HepG2 (cell line): ENCODE results near the gene RBM12. TPM values are rescaled to one million over a fixed set of nuclear protein-coding genes. Genes with fewer than 3 reads are reported as not detected.

Experiments
- ERF ChIP-seq: IDR thresholded peaks from 2 replicates; pipeline ENCODE4 v1.6.1; 2018; ENCODE audit warnings: missing biosample characterization, missing genetic modification reagents
- FLYWCH1 ChIP-seq: sonication (generic); formaldehyde crosslinking; IDR thresholded peaks from 2 replicates; pipeline ENCODE4 v1.8.1; 2023; ENCODE audit warnings: mild to moderate bottlenecking, missing genetic modification reagents
- FOXA3 ChIP-seq: IDR thresholded peaks from 2 replicates; pipeline ENCODE4 v1.6.1; 2016; ENCODE audit warnings: missing genetic modification reagents, missing compliant biosample characterization
- MTA3 ChIP-seq: sonication (generic); formaldehyde crosslinking; IDR thresholded peaks from 2 replicates; pipeline ENCODE4 v1.4.0; 2020; ENCODE audit warnings: missing genetic modification reagents
- NCOA1 ChIP-seq: sonication (generic); formaldehyde crosslinking; IDR thresholded peaks from 2 replicates; pipeline ENCODE4 v1.9.0; 2021; ENCODE audit warnings: missing genetic modification reagents
- NR3C1 ChIP-seq: sonication (generic); formaldehyde crosslinking; IDR thresholded peaks from 2 replicates; pipeline ENCODE4 v1.4.0; 2020; ENCODE audit warnings: missing genetic modification reagents
- PAWR ChIP-seq: sonication (generic); formaldehyde crosslinking; IDR thresholded peaks from 2 replicates; pipeline ENCODE4 v1.4.0; 2020; ENCODE audit warnings: missing genetic modification reagents, mild to moderate bottlenecking, borderline replicate concordance
- PHF5A ChIP-seq: IDR thresholded peaks from one replicate; pipeline ENCODE4 v1.6.1; 2018; ENCODE audit warnings: low read depth, missing genetic modification reagents; ENCODE audit not compliant: unreplicated experiment
- POLR2AphosphoS5 ChIP-seq: IDR thresholded peaks from 2 replicates; pipeline ENCODE4 v1.6.1; 2012; ENCODE audit warnings: low read depth, low read length
- SP2 ChIP-seq: sonication (generic); formaldehyde crosslinking; IDR thresholded peaks from 2 replicates; pipeline ENCODE4 v1.5.1; 2020; ENCODE audit warnings: mild to moderate bottlenecking, missing genetic modification reagents
- TCF7 ChIP-seq: sonication (generic); IDR thresholded peaks from 2 replicates; pipeline ENCODE4 v1.6.1; 2016; ENCODE audit warnings: antibody characterized with exemption, low read depth
- THAP11 ChIP-seq: IDR thresholded peaks from 2 replicates; pipeline ENCODE4 v1.6.1; 2016; ENCODE audit warnings: missing biosample characterization, missing genetic modification reagents
- YEATS4 ChIP-seq: sonication (generic); formaldehyde crosslinking; IDR thresholded peaks from 2 replicates; pipeline ENCODE4 v1.4.0; 2020; ENCODE audit warnings: missing genetic modification reagents, borderline replicate concordance
- ZMAT3 ChIP-seq: sonication (generic); formaldehyde crosslinking; conservative IDR thresholded peaks from 2 replicates; pipeline ENCODE4 v1.7.0; 2021; ENCODE audit warnings: missing genetic modification reagents
- ZNF10 ChIP-seq: sonication (generic); formaldehyde crosslinking; IDR thresholded peaks from 2 replicates; pipeline ENCODE4 v1.4.0; 2020; ENCODE audit warnings: mild to moderate bottlenecking, low read depth, missing genetic modification reagents, borderline replicate concordance
- ZNF136 ChIP-seq: sonication (generic); formaldehyde crosslinking; IDR thresholded peaks from 2 replicates; pipeline ENCODE4 v1.8.1; 2022; ENCODE audit warnings: low read depth, mild to moderate bottlenecking, moderate library complexity, missing genetic modification reagents
- ZNF235 ChIP-seq: sonication (generic); formaldehyde crosslinking; IDR thresholded peaks from 2 replicates; pipeline ENCODE4 v1.8.1; 2023; ENCODE audit warnings: mild to moderate bottlenecking, missing genetic modification reagents, borderline replicate concordance
- ZNF3 ChIP-seq: IDR thresholded peaks from 2 replicates; pipeline ENCODE4 v1.7.0; 2017; ENCODE audit warnings: inconsistent platforms
- ZNF562 ChIP-seq: sonication (generic); formaldehyde crosslinking; IDR thresholded peaks from 2 replicates; pipeline ENCODE4 v1.8.0; 2022; ENCODE audit warnings: missing genetic modification reagents, borderline replicate concordance
- ZNF615 ChIP-seq: sonication (generic); formaldehyde crosslinking; IDR thresholded peaks from 2 replicates; pipeline ENCODE4 v1.5.0; 2020; ENCODE audit warnings: mild to moderate bottlenecking, missing genetic modification reagents, borderline replicate concordance
- ZNF644 ChIP-seq: IDR thresholded peaks from 2 replicates; pipeline ENCODE4 v1.6.1; 2016; ENCODE audit warnings: low read depth
- ZNF678 ChIP-seq: sonication (generic); formaldehyde crosslinking; IDR thresholded peaks from 2 replicates; pipeline ENCODE4 v1.4.0; 2020; ENCODE audit warnings: mild to moderate bottlenecking, missing genetic modification reagents
- ZSCAN12 ChIP-seq: sonication (generic); formaldehyde crosslinking; IDR thresholded peaks from 2 replicates; pipeline ENCODE4 v1.9.0; 2021; ENCODE audit warnings: mild to moderate bottlenecking, missing genetic modification reagents
- polyA plus RNA-seq, 8 experiments: library from polyadenylated mRNA; depleted of rRNA in 3 of 8; stranded (reverse) in 7 of 8; unstranded in 1 of 8; fragments of >200 nt; fragmentation: Illumina TruSeq in 4 of 8; extraction: Trizol in 4 of 8; gene quantifications; 2 replicates each; pipeline versions ENCODE4 v1.2.1 to v1.2.3, GENCODE V29; 2011 to 2016; ENCODE audit warnings: low read depth in 4 of 8, missing spikeins in 1 of 8, mixed read lengths in 1 of 8; ENCODE audit not compliant: insufficient read depth in 1 of 8
- total RNA-seq, 5 experiments: library from RNA; depleted of rRNA; stranded (reverse); fragments of >200 nt; fragmentation: Illumina TruSeq; extraction: Trizol; gene quantifications; 2 replicates each; pipeline ENCODE4 v1.2.3, GENCODE V29; 2016; ENCODE audit warnings: low read depth in 1 of 5
- TF ChIP-seq, protein P1 (sequence below): sonication (generic); formaldehyde crosslinking; IDR thresholded peaks from 2 replicates; pipeline ENCODE4 v1.5.1; 2020; ENCODE audit warnings: mild to moderate bottlenecking, missing genetic modification reagents, moderate library complexity
- TF ChIP-seq, protein P2 (sequence below): IDR thresholded peaks from 2 replicates; pipeline ENCODE4 v1.6.1; 2016; ENCODE audit warnings: missing compliant biosample characterization, missing genetic modification reagents, borderline replicate concordance
- TF ChIP-seq, protein P3 (sequence below): sonication (generic); formaldehyde crosslinking; IDR thresholded peaks from 2 replicates; pipeline ENCODE4 v1.4.0; 2020; ENCODE audit warnings: mild to moderate bottlenecking, missing genetic modification reagents

Gene RBM12
- total and polyA plus RNA-seq, 2 of the 13 experiments (the other 11 are each of a cell fraction or from before 2014, with no cell fraction given) = 97.9 to 104 TPM

DNA sequence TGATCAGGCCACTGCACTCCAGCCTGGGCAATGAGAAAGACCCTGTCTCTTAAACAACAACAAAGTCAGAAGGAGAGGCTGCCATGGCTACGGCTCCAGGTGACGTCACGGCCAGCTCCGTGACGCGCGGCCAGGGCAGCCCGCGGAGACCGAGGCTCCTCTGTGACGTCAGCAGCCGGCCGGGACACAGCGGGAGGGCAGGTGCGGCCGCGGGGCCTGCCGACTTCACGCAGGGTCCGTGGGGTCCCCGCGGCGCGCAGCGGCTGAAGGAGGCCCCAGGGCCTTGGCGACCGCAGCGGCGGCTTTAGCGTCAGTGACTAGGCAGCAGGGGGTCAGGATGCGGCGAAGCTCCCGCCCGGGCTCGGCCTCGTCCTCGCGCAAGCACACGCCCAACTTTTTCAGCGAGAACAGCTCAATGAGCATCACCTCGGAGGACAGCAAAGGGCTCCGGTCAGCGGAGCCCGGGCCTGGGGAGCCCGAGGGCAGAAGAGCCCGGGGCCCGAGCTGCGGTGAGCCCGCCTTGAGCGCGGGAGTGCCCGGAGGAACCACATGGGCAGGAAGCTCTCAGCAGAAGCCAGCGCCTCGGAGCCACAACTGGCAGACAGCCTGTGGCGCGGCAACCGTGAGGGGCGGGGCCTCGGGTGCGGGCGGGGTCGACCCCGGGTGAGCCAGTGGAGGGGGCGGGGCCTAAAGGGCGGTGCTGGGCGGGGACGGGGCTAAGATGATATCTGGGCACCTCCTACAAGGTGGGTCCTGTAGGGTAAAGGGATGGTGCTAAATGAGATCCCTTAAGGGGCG is 48.8 kb downstream of the RBM12 start, which contains the start of gene SPAG4 (continued):
- peak; percentile 32; the same call in 1 of the 2 replicates for TF ChIP-seq SP2 (CRISPR knock-in tag)
- TF ChIP-seq THAP11 = peak; percentile 79
- no peak; the same call in 1 of the 2 replicates for TF ChIP-seq ZNF562
- TF ChIP-seq POLR2AphosphoS5 = peak; percentile 79
- peak; percentile 100 for TF ChIP-seq ZMAT3 (CRISPR knock-in tag)
- peak; percentile 94; the same call in 1 of the 2 replicates for TF ChIP-seq NCOA1 (CRISPR knock-in tag)
- 0 out of 2 replicates have a peak, but pooled peaks have one; percentile 62 for TF ChIP-seq ZNF235 (CRISPR knock-in tag)
- TF ChIP-seq FOXA3 (CRISPR knock-in tag) = no peak
- TF ChIP-seq MTA3 = no peak
- TF ChIP-seq ZNF644 (CRISPR knock-in tag) = 0 out of 2 replicates have a peak, but pooled peaks have one; percentile 39
- peak; percentile 99 for TF ChIP-seq ZSCAN12
- peak; percentile 95 for TF ChIP-seq ERF (CRISPR knock-in tag)
- no peak for TF ChIP-seq PAWR (CRISPR knock-in tag)
- TF ChIP-seq ZNF10 (CRISPR knock-in tag) = no peak
- TF ChIP-seq ZNF678 = peak; percentile 98; the same call in 1 of the 2 replicates
- TF ChIP-seq ZNF615 (CRISPR knock-in tag) = peak; percentile 98
- TF ChIP-seq PHF5A (CRISPR knock-in tag) = peak; percentile 29
- TF ChIP-seq FLYWCH1 (CRISPR knock-in tag) = no peak; the same call in 1 of the 2 replicates
- TF ChIP-seq ZNF136 (CRISPR knock-in tag) = peak; percentile 95
- TF ChIP-seq, protein P1, sequence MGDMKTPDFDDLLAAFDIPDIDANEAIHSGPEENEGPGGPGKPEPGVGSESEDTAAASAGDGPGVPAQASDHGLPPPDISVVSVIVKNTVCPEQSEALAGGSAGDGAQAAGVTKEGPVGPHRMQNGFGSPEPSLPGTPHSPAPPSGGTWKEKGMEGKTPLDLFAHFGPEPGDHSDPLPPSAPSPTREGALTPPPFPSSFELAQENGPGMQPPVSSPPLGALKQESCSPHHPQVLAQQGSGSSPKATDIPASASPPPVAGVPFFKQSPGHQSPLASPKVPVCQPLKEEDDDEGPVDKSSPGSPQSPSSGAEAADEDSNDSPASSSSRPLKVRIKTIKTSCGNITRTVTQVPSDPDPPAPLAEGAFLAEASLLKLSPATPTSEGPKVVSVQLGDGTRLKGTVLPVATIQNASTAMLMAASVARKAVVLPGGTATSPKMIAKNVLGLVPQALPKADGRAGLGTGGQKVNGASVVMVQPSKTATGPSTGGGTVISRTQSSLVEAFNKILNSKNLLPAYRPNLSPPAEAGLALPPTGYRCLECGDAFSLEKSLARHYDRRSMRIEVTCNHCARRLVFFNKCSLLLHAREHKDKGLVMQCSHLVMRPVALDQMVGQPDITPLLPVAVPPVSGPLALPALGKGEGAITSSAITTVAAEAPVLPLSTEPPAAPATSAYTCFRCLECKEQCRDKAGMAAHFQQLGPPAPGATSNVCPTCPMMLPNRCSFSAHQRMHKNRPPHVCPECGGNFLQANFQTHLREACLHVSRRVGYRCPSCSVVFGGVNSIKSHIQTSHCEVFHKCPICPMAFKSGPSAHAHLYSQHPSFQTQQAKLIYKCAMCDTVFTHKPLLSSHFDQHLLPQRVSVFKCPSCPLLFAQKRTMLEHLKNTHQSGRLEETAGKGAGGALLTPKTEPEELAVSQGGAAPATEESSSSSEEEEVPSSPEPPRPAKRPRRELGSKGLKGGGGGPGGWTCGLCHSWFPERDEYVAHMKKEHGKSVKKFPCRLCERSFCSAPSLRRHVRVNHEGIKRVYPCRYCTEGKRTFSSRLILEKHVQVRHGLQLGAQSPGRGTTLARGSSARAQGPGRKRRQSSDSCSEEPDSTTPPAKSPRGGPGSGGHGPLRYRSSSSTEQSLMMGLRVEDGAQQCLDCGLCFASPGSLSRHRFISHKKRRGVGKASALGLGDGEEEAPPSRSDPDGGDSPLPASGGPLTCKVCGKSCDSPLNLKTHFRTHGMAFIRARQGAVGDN (CRISPR knock-in tag) = peak; percentile 97
- peak; percentile 92 for TF ChIP-seq YEATS4 (CRISPR knock-in tag)
- TF ChIP-seq, protein P2, sequence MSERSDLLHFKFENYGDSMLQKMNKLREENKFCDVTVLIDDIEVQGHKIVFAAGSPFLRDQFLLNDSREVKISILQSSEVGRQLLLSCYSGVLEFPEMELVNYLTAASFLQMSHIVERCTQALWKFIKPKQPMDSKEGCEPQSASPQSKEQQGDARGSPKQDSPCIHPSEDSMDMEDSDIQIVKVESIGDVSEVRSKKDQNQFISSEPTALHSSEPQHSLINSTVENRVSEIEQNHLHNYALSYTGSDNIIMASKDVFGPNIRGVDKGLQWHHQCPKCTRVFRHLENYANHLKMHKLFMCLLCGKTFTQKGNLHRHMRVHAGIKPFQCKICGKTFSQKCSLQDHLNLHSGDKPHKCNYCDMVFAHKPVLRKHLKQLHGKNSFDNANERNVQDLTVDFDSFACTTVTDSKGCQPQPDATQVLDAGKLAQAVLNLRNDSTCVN (CRISPR knock-in tag) = peak; percentile 88
- TF ChIP-seq, protein P3, sequence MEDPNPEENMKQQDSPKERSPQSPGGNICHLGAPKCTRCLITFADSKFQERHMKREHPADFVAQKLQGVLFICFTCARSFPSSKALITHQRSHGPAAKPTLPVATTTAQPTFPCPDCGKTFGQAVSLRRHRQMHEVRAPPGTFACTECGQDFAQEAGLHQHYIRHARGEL (CRISPR knock-in tag) = 0 out of 2 replicates have a peak, but pooled peaks have one; percentile 18
- TF ChIP-seq NR3C1 = 0 out of 2 replicates have a peak, but pooled peaks have one; percentile 7
- peak; percentile 77; the same call in 1 of the 2 replicates for TF ChIP-seq ZNF3 (CRISPR knock-in tag)
- no peak for TF ChIP-seq TCF7
